HG02885 (cell line): Measurements from ENCODE around the gene LCT.
A peak's percentile ranks its signal among the peaks of the same experiment; 100 is the strongest.
"Not testable (repeated sequence)": the region's sequence is repeated elsewhere in the genome, so short reads cannot be mapped to it uniquely, and the experiment has no call there.

Source experiments
- ATAC-seq: cut with Tn5 transposase; IDR thresholded peaks from one replicate; pipeline ENCODE4 v1.9.1; 2021; ENCODE audit warnings: mild to moderate bottlenecking; ENCODE audit not compliant: unreplicated experiment, poor library complexity

The LCT gene

DNA sequence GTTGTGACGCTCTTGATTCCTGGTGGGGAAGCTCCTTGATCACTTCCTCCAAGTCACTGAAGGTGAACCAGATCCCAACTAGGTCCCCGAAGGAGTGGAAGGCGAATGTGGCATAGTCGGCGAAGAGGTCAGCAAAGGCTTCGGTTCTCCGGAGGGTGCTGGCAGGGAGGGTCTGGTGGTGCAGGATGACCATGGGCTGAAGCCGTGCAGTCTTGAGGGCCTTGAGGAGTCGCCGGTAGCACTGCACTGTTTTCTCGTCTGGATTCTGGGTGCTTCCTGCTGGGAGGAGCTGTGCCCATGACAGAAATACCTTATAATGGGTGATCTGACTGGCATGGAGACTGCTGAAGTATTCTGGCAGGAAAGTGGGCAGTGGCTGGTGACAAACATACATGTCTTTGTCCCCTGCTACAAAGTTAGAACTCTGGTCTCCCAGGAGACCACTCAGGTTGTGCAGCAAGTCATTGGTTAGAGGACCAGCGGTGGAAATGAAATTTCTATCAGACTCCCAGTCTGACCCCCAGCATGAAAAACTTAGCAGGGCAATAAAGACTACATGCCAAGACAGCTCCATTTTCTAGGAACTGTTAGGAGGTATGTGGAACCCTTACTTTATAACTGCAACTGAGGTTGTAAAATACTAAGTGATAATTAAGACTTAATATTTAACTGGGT is at the start of gene LCT:
LCT (minus strand) TSS at position 589 of the 675 bp plus-strand sequence; CDS start at position 574, 15 bp downstream.
- no peak for ATAC-seq

DNA sequence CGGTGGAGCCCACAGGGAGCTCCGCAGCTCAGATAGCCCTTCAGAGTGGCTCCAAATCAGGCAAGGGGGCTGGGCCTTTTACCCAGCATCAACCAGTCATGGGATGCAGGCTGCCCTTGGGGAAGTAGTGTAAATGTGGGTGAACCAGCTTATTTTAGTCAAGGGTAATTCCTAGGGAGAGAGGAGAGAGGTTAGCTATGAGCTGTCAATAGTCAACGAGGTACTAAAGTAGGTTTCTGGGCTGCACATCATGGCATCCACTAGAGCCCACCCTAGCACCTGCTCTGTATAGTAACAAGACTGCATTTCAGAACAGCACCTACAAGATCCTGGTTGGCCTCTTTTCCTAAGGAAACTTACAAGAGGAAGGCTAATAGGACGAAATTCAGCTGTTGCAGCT is 48.7 kb upstream of the LCT start:
- no peak for ATAC-seq

DNA sequence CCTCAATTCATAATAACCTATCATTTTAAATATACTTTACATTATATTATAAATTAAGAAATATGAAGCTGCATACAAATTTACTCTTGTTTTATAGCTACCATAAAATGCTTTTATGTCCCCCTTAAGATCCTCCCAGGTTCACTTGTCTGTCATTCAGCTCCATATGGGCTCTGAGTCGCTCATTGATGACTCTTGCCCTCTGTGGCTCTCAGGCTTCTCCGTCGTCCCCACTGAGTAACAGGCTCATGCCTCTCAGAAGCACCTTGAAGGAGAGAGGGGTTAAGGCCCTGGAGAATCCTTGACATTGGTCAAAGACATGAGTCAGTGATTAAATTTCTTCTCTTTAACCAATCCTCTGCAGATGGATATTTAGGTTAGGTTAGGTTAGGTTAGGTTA is 45.4 kb upstream of the LCT start:
- ATAC-seq: no peak

DNA sequence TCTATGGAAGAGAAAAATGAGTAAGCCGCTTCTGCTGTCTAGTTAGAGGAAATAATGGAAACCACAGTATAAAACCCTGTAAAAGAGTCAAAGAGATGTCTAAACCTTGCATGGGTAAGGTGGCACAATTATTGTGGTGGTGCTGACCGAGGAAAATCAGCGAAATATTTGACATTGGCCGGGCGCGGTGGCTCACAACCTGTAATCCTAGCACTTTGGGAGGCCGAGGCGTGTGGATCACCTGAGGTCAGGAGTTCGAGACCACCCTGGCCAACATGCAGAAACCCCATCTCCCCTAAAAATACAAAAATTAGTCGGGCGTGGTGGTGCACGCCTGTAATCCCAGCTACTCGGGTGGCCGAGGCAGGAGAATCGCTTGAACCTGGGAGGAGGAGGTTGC is 39.8 kb upstream of the LCT start:
- not testable (repeated sequence) for ATAC-seq

DNA sequence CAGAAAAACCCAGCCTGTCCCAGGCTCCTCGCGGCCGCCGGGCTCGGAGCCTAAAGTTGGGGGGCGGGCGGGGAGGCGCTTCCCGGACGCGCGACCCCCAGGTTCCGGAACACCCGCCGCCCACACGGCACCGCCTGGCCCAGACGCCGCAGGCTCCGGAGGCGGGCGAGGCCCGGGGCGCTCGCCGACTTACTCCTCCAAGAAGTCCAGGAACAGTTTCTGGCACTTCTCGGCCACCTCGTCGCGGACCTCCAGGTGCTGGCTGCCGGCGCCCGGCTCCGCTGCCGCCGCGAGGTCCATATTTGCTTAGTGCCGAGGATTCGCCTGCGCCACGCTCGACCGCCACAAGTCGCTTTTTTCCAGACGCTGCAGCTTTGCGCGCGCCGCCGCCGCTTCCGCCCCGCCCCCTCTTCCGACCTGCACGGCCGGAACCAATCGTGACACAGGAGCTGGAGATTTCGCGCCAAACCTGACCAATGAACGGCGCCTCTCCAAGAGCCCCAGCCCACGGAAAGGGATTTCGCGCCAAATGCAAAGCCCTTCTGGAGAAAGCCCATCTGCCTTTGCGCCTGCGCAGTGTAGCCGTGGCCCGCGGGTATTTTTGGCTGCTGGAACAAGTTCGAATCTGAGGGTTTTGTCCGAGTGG is 39.2 kb upstream of the LCT start, which contains the start of gene MCM6:
MCM6 (minus strand) TSS at position 378 of the 646 bp plus-strand sequence; CDS start at position 300, 78 bp downstream.
- peak; percentile 89 for ATAC-seq

DNA sequence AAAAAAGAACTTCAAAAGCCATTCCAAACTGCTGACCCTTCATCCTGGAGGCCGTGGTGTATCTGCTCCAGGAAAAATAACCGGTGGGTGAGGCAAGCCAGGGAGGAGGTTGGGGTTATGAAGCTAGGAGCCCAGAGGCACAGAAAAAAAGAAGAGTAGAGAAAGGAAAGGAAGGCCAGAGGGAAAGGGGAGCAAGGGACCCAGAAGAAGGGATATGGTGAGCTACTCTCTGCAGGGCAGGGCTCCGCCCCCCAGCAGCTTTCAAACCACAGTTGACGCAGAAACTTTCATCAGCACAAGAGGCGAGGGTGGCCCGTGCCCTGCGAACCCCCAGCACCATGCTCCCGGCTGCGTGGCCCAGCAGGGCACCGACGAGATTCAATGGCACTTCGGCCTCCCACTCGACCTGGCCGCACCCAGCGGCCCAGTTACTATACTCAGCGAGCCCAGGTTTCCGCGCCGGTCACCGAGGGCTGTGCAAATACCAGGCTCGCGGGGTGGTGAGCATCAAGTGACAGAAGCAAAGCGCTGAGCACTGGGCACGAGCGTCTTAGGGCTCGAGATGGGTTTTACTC is 38.6 kb upstream of the LCT start:
- ATAC-seq: peak; percentile 65

DNA sequence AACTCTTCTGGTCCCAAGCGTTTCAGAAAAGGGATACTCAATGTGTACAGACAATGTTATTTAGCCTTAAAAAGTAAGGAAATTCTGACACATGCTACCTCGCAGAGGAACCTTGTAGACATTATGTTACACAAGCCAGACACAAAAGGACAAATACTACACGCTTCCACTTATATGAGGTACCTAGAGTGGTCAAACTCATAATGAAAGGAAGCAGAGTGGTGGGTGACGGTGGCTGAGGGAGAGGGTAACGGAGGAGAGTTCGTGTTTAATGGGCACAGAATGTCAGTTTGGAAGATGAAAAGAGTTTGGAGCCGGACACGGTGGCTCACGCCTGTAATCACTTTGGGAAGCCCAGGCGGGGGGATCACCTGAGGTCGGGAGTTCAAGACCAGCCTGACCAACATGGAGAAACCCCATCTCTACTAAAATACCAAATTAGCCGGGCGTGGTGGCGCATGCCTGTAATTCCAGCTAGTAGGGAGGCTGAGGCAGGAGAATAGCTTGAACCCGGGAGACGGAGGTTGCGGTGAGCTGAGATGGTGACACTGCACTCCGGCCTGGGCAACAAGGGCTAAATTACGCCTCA is 37.9 kb upstream of the LCT start:
- no peak for ATAC-seq

DNA sequence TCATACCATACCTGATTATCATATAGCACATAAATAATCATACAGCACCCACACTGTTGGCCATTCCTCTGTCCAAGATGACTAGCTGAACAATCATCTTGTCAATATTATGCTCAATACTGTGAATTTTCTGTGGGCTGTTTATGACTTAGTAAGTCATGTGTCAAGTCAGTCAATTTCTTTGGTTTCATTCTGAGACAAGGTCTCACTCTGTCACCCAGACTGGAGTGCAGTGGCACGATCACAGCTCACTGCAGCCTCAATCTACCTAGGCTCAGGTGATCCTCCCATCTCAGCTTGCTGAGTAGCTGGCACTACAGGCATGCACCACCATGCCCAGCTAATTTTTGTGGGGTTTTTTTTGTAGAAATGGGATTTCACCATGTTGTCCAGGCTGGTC is 33.6 kb upstream of the LCT start:
- peak; percentile 71 for ATAC-seq

DNA sequence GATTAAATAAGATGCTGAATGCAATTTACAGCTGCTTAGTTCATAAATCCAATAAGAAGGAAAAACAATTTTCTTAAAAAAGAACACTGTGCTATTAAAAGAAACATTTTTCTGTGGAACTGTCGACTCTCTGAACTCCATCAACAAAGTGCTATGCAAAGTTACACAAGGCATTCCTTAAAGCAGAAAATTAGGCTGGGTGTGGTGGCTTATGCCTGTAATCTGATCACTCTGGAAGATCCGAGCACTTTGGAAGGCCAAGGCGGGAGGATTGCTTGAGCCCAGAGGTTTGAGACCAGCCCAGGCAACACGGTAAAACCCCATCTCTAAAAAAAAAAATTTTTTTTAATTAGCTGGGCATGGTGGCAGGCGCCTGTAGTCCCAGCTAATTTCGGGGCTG is 26.2 kb upstream of the LCT start:
- ATAC-seq: no peak

DNA sequence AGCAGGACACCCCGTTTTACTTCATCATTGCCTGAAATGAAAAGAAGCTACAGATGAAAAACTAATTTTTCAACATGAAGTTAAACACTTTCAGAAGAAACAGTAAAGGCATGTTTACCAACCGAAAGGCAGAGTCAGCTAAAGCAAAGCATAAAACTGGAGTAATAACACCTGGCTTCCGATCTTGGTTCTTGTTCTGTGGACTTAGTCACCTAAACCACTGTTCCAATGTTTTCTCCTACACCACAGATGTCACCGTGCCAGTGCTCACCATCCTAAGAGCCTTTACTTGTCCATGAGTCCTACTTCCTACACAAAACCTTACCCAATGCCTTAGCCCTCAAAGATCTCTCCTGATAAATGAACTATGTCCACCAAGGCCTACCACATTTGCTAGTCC is 25.7 kb upstream of the LCT start:
- no peak for ATAC-seq

DNA sequence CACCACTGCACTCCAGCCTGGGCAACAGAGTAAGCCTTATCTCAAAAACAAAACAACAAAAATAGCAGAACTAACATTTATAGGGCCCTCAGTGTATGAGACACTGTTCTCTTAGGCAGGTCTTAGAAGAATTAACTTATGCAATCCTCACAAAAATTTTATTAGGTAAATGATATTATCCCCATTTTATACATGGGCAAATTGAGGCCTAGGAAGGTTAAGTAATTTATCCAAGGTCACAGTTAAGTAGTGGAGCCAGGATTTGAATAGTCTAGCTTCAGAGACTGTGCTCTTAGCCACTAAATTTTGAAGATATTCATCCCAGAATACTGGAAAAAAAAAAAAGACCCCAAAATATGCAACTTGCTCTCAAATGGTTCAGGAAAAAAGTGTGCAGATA is 16.4 kb upstream of the LCT start:
- no peak for ATAC-seq

DNA sequence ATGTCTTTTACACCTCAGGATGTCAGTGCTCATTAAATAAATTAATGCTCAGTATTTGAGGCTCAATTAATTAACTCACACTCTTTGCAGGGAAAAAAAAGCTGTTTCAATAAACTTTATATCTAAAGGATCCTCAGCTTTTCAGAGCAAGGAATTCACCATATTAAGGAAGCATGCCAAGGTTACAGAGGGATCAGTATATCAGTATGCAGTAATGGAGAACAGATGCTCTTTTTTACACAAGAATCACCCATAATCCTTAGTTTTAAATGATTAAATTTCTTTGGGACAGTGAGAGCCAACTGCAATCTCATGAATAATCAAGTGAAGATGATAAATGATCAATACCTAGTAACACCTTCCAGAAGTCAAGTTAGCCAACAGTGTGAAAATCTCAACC is 14.9 kb upstream of the LCT start:
- ATAC-seq: no peak

DNA sequence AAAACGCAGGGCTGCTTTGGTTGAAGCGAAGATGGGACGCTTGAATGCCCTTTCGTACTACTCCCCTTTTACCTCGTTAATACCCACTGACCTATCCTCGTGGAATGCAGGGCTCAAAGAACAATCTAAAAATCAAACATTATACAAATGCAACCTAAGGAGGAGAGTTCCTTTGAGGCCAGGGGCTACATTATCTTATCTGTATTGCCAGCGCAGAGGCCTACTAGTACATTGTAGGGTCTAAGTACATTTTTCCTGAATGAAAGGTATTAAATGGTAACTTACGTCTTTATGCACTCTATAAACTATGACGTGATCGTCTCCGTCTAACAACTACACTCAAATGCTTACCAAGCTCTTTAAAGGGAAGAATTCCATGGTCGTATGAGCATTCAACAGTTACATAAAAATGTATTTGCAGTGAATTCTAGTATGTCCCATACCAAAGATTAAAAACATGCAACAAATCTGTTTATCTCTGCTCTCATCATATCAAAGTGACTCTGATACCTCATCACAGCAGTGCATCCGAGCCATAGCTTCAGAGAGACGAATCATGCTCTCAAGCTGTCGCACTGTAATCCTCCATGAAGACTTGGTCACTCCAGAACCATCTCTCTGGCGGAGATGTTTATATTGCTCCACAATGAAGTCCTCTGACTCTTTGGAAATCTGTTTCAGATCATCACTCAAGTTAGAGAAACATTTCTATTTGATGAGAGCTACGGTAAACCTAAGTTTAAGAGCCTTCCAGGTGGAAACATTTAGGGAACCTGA is 14.1 kb upstream of the LCT start:
- no peak for ATAC-seq

DNA sequence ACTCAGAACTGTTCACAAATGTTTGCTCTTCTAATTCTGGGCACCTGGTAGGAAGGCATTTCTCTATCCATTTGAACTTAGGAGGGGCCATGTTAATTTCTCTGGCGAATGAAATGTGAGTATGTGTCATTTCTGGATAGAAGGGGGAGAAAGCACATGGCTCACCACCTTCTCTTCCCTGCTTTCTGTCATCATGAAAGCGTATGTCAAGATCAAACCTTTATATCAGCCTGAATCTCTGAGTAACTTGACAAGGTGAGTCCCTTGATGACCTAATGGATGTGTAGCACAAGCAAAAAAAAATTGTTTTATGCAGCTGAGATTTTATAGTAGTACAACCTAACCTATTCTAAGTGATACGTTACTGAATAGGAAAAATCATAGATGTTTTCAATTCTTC is 12.1 kb upstream of the LCT start:
- ATAC-seq: no peak

DNA sequence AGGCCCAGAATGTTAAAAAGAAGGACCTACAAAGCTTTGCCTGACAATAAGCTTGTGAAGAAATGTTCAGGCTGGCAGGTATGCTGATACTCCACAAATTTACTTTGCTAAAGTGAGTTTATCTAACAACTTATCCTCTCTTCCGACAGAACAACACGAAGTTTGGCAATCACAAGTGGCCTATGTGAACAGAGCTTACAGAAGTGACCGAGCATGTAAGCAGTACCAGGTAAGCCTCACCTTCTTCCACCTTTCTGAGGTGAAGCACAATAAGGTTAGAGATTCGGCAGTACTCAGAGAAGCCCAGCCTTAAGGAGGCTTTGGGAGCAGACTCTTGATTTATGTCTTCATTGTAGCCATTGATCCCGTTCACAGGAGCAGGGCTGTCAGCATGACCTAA is 9.0 kb upstream of the LCT start:
- ATAC-seq: no peak

DNA sequence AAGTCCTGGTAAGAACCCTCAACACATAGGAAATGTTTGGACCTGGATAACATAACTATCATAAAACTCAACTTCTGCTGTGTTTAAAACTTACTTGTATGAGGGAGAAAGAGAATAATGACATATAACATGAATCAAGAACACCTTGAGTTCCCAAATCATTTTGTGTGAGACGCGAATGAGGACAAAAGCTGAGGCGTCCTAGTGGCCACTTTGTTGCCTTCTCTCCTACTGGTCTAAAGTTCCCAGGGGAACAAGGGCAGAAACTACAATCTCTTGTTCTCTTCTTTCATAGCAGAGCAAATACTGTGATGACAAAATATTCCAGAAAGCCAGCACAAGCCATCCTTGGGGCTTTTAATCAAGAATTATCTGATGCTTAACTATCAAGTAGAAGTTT is 8.3 kb upstream of the LCT start:
- no peak for ATAC-seq

DNA sequence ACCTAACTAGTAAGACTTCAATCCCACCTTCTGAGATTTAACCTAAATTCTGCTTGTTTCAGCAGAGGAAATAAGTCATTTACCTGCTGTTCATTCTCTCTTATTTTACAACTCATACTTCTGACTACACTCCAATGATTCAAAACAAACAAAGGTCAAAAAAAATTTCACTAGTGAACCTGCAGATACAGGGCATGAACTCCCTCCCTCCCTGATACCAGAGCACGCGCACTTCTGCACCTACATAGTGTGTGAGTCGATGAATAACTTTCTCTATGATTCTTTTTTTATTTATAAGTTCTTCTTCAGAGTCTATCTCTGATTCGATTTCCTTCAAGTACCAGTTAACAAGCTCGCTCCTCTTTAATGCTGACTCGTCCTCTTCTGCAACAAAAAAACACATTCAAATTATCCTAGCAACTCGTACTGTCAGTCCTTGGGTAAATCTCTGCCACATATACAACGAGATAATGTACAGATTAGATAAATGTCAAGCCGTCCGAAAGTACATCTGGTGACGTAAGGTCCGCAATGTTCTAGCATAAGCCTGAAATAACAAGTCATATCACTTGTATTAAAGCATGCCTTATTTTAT is 7.4 kb upstream of the LCT start:
- ATAC-seq: no peak

DNA sequence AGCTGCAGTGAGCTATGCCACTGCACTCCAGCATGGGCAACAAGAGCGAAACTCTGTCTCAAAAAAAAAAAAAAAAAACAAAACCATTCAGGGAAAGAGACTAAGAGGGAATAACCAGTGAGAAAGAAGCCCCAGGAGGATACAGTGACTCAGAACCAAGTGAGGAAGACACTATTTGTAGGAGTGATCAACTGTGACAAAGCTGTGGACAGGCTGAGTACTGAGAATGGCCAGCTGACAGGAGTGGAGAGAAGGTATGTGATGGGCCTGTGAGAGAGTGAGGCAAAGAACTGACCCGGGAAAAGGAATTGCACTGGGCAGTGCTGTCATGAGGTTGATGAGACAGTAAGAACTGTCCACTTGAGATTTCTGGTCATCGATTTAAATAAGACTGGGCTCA is 6.7 kb upstream of the LCT start:
- no peak for ATAC-seq

DNA sequence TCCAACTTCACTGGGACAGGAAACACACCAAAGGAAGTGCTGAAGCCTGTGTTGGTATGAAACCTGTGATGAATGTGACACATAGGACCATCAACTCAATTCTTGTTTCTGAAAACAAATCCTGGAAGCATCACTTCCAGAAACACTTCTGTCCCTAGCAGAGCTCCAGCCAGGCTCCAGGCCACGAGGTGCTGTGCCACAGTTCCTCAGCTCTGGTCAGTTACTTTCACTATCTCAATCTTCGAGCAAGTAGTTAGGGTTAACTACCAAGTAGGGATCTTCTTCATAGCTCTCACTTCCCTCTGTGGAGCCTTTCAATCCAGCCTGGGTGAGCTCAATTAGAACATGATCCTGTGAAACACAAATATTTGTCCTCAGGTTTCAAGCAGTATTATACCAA is 3.6 kb upstream of the LCT start:
- ATAC-seq: peak; percentile 74

DNA sequence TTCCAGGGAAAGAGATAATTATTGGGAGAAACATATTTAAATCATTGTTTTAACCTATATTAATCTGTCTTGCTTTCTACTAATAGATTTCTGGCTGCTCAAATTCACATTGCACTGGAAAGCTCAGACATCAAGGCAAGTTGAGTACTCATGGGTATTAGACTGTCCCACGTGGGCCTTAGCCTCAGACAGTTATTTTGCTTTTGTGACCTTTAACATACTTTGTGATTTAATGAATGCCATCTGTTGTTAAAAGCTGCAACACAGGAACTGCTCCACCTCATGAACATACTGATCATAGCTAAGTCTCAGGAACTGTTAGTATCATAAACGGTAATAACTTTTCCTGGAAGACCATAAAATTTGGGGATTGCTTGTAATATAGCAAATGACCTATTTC is 2.7 kb upstream of the LCT start:
- no peak for ATAC-seq
